SH-SY5Y (cell line): ENCODE results near the gene NOTUM.

Source experiments
- GATA2 ChIP-seq: IDR thresholded peaks from 2 replicates; pipeline ENCODE4 v1.6.1; 2011; ENCODE audit warnings: mild to moderate bottlenecking, low read depth, low read length
- GATA3 ChIP-seq: IDR thresholded peaks from 2 replicates; pipeline ENCODE4 v1.6.1; 2011; ENCODE audit warnings: low read depth, mild to moderate bottlenecking, low read length, moderate library complexity

The NOTUM gene

GRCh38 chr17:81922566-81923301 lies 38.3 kb downstream of the NOTUM start:
- TF ChIP-seq GATA3 (no peak), GATA2 (no peak)

GRCh38 chr17:81921996-81922565 lies 38.9 kb downstream of the NOTUM start:
- TF ChIP-seq GATA3: no peak
- no peak for TF ChIP-seq GATA2

- TF ChIP-seq GATA2 (no peak), GATA3 (no peak)
Observed at GRCh38 chr17:81921537-81921862, 39.5 kb downstream of the NOTUM start.

GRCh38 chr17:81920612-81921536 lies 40.1 kb downstream of the NOTUM start:
- TF ChIP-seq GATA3 (no peak), GATA2 (no peak)

- no peak for TF ChIP-seq GATA2
- no peak for TF ChIP-seq GATA3
Observed at GRCh38 chr17:81918832-81919545, 42.0 kb downstream of the NOTUM start.

- TF ChIP-seq GATA2: no peak
- no peak for TF ChIP-seq GATA3
Observed at GRCh38 chr17:81917565-81918332, 43.2 kb downstream of the NOTUM start, which contains the start of gene SIRT7. TSS of gene SIRT7 (minus strand) at chr17:81918176. CDS start at chr17:81918131, 45 bp downstream.

- no peak for TF ChIP-seq GATA2
- no peak for TF ChIP-seq GATA3
Observed at GRCh38 chr17:81916234-81917001, 44.6 kb downstream of the NOTUM start.

- TF ChIP-seq GATA3 (no peak), GATA2 (no peak)
Observed at GRCh38 chr17:81915331-81915730, 45.7 kb downstream of the NOTUM start.

- TF ChIP-seq GATA2: no peak
- TF ChIP-seq GATA3: no peak
Observed at GRCh38 chr17:81914103-81914850, 46.7 kb downstream of the NOTUM start.

GRCh38 chr17:81913394-81914102 lies 47.4 kb downstream of the NOTUM start:
- TF ChIP-seq GATA2 (no peak), GATA3 (no peak)

GRCh38 chr17:81912441-81913309 lies 48.3 kb downstream of the NOTUM start:
- TF ChIP-seq GATA3 (no peak), GATA2 (no peak)
